MM.1S (cell line): ENCODE data around the gene RNF150.

Experiments used
- DNase-seq: peaks from one replicate; pipeline ENCODE4 v3.0.0-alpha.2; 2015
- H2AFZ ChIP-seq: fragments of 300-600 bp; sonication (generic); 2 replicates; pipeline ENCODE4 v1.6.0; 2016; ENCODE audit warnings: antibody characterized with exemption, low read length
- H3F3A ChIP-seq: fragments of 300-600 bp; sonication (generic); 2 replicates; pipeline ENCODE4 v1.6.1; 2016; ENCODE audit warnings: mild to moderate bottlenecking, antibody characterized with exemption, low read length, moderate library complexity, mixed read lengths; ENCODE audit not compliant: insufficient read depth
- H3K27ac ChIP-seq: fragments of 300-600 bp; sonication (generic); 2 replicates; pipeline ENCODE4 v1.5.1; 2016; ENCODE audit warnings: mild to moderate bottlenecking, low read length
- H3K27me3 ChIP-seq: fragments of 300-600 bp; sonication (generic); replicated peaks from 2 replicates; pipeline ENCODE4 v1.6.0; 2016; ENCODE audit warnings: low read length; ENCODE audit not compliant: insufficient read depth
- H3K36me3 ChIP-seq: fragments of 300-600 bp; sonication (generic); replicated peaks from 2 replicates; pipeline ENCODE4 v1.6.1; 2016; ENCODE audit warnings: mild to moderate bottlenecking, low read length, mixed read lengths; ENCODE audit not compliant: insufficient read depth
- H3K4me1 ChIP-seq: fragments of 300-600 bp; sonication (generic); 2 replicates; pipeline ENCODE4 v1.6.1; 2016; ENCODE audit warnings: low read length, mixed read lengths
- H3K4me2 ChIP-seq: fragments of 300-600 bp; sonication (generic); 2 replicates; pipeline ENCODE4 v1.6.0; 2016; ENCODE audit warnings: low read depth, low read length
- H3K4me3 ChIP-seq: fragments of 300-600 bp; sonication (generic); 2 replicates; pipeline ENCODE4 v1.5.1; 2016; ENCODE audit warnings: low read length, mixed read lengths
- H3K79me2 ChIP-seq: fragments of 300-600 bp; sonication (generic); 2 replicates; pipeline ENCODE4 v1.6.1; 2016; ENCODE audit warnings: mixed run types, low read length, mixed read lengths
- H3K9ac ChIP-seq: fragments of 300-600 bp; sonication (generic); 2 replicates; pipeline ENCODE4 v1.6.1; 2016; ENCODE audit warnings: low read length, mixed read lengths
- H3K9me2 ChIP-seq: fragments of 300-600 bp; sonication (generic); replicated peaks from 2 replicates; pipeline ENCODE4 v1.6.1; 2016; ENCODE audit warnings: mild to moderate bottlenecking, low read length, mixed read lengths; ENCODE audit not compliant: insufficient read depth
- H3K9me3 ChIP-seq: fragments of 300-600 bp; sonication (generic); replicated peaks from 2 replicates; pipeline ENCODE4 v1.6.1; 2016; ENCODE audit warnings: mild to moderate bottlenecking, low read length, mixed read lengths; ENCODE audit not compliant: insufficient read depth
- H4K20me1 ChIP-seq: fragments of 300-600 bp; sonication (generic); 2 replicates; pipeline ENCODE4 v1.6.1; 2016; ENCODE audit warnings: mild to moderate bottlenecking, low read length, moderate library complexity, mixed read lengths; ENCODE audit not compliant: insufficient read depth
- EZH2 ChIP-seq: fragments of 300-600 bp; sonication (generic); optimal IDR thresholded peaks from 2 replicates; pipeline ENCODE3; 2017; ENCODE audit warnings: low read depth, mild to moderate bottlenecking, antibody characterized with exemption, low read length, mixed read lengths
- EZH2phosphoT487 ChIP-seq: fragments of 300-600 bp; sonication (generic); IDR thresholded peaks from 2 replicates; pipeline ENCODE4 v1.6.1; 2018; ENCODE audit warnings: antibody characterized with exemption, low read length
- TF ChIP-seq, protein P1 (sequence below): fragments of 300-600 bp; sonication (generic); IDR thresholded peaks from 2 replicates; pipeline ENCODE4 v1.5.1; 2016; ENCODE audit warnings: antibody characterized with exemption, low read length, mixed read lengths

The RNF150 gene

DNA sequence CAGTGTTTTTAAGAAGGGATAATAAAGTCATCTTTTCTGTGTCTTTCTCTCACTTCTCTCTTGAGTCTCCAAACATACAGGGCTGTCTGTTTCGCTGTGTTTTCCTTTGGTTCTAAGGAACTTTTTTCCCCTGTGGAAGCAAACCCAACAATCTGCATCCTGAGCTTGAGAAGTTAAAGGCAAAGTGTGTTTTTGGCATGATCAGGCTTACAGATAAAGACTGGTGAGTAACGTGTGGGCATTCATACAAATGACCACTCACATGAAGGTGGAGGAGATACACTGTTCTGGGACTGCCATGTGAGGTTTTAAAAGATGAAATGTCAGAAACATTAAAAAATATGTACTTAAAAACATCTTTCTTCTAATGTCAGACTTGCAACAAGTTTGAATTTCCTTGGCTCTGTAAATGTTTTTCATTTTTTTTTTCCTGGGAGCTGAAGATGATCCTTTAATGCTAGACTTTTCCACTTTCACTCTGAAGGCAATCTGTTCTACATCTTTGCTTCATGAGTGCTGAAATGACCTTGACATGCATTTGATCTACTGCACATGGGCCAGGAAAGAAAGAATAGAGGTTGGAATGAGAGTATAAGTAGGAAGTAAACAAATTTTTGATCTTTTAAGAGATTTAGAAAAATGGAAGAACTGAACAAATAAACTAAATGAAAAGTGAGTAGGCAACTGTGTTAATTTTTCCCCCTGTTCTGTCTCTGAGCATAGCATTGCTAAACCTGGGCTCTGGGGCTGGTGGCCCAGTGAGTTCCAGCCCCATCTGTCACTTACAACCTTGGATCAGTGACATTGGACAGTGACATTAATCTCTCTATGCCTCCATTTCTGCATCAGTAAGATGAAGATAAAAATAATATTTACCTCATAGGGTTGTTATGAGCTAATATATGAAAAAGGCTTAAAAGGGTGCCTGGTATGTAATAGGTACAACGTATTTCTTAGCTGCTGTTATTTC, 226.0 kb downstream of the RNF150 start:
- no peak for DNase-seq
- no peak overlapping the region for H3K27ac ChIP-seq
- H3K27me3 ChIP-seq, result no peaks in the 10 kb centered on the region
- H3K9me2 ChIP-seq, result no peaks in the 10 kb centered on the region
- no peak overlapping the region for H3K9ac ChIP-seq
- H3F3A ChIP-seq, result no peaks in the 10 kb centered on the region
- H4K20me1 ChIP-seq, result no peaks in the 10 kb centered on the region
- H3K36me3 ChIP-seq, result no peaks in the 10 kb centered on the region
- no peaks in the 10 kb centered on the region for H3K4me1 ChIP-seq
- H2AFZ ChIP-seq, result no peak overlapping the region
- H3K79me2 ChIP-seq, result no peaks in the 10 kb centered on the region
- no peaks in the 10 kb centered on the region for H3K9me3 ChIP-seq
- no peak overlapping the region for H3K4me3 ChIP-seq
- TF ChIP-seq, protein P1, sequence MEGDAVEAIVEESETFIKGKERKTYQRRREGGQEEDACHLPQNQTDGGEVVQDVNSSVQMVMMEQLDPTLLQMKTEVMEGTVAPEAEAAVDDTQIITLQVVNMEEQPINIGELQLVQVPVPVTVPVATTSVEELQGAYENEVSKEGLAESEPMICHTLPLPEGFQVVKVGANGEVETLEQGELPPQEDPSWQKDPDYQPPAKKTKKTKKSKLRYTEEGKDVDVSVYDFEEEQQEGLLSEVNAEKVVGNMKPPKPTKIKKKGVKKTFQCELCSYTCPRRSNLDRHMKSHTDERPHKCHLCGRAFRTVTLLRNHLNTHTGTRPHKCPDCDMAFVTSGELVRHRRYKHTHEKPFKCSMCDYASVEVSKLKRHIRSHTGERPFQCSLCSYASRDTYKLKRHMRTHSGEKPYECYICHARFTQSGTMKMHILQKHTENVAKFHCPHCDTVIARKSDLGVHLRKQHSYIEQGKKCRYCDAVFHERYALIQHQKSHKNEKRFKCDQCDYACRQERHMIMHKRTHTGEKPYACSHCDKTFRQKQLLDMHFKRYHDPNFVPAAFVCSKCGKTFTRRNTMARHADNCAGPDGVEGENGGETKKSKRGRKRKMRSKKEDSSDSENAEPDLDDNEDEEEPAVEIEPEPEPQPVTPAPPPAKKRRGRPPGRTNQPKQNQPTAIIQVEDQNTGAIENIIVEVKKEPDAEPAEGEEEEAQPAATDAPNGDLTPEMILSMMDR, result no peak
- no peak for TF ChIP-seq EZH2phosphoT487
- TF ChIP-seq EZH2, result no peak
- H3K4me2 ChIP-seq, result no peak overlapping the region

DNA sequence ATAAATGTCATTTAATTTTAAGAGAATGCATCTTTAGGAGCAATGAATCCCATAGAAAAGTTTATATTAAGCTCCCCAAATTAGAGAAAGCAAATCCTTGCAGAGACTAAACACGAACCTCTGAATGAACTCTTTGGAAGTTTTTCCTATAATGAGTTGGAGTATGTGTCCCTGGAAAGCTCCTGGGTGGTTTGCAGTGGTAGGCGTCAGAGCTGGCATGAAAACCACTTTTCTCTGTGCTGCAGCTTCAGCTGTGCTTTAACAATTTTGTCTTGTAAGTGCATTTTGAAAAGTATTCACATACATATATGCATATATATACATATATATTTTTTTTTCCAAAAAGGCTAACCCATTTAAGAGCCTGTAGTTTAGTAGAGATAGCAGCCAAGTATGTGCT, 228.4 kb downstream of the RNF150 start:
- Histone ChIP-seq H3K4me2 (no peak overlapping the region), H3K9me3 (no peaks in the 10 kb centered on the region), H3K4me1 (no peaks in the 10 kb centered on the region), H3K9me2 (no peaks in the 10 kb centered on the region), H3K9ac (no peak overlapping the region), H3K36me3 (no peaks in the 10 kb centered on the region), H4K20me1 (no peaks in the 10 kb centered on the region), H3K4me3 (no peak overlapping the region), H3K27ac (no peak overlapping the region), H3K27me3 (no peaks in the 10 kb centered on the region), H2AFZ (no peak overlapping the region), H3K79me2 (no peaks in the 10 kb centered on the region), H3F3A (no peaks in the 10 kb centered on the region)
- no peak for TF ChIP-seq EZH2phosphoT487
- TF ChIP-seq EZH2, result no peak
- TF ChIP-seq, protein P1, result no peak
- no peak for DNase-seq

DNA sequence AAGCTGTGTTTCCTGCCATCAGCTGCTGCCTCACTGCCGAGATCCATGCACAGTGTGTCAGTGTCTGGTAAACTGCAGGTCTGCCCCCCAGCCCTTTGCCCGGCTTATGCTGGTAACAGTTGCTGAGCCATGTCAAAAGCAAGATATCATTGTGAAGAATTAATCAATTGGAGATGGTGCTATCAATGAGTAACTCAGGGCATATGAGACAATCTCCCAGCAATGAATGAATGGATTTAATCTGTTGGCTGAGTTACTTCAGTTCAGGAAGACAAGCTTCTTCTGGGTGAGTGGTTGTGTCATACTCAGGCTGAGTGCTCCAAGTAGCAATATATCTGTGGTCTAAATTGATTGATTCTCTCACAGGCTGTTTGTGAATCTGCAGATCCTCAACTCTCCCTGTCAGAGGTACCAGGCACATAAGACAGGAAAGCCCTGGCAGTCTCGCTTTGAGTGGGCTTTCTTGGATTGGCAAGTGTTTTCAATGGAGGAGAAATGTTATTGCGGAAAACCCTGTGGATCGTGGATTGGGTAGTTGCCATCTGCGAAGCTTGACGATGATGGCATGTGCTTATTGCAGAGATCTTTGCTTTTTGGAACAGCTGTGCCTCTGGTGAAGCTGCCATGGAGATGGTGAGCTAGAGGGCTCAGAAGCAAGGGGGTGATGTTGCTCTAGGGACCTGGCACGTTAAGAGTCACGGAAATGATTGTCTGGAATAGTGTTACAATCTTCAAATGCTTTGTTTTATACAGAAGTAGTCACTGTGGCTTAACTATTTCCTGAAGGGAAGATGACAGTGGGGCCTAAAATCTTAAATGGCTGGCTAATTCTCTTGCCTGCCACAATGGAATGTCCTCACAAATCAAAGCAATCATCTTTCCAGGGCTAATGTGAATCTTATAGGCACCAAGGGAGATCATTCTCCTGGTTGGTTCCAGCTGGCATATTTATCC, 229.5 kb downstream of the RNF150 start:
- TF ChIP-seq, protein P1, result no peak
- TF ChIP-seq EZH2, result no peak
- no peak for TF ChIP-seq EZH2phosphoT487
- H3K9me2 ChIP-seq, result no peaks in the 10 kb centered on the region
- H3K9ac ChIP-seq, result no peak overlapping the region
- H2AFZ ChIP-seq, result no peak overlapping the region
- no peak overlapping the region for H3K27ac ChIP-seq
- DNase-seq, result no peak
- H3K79me2 ChIP-seq, result no peaks in the 10 kb centered on the region
- no peaks in the 10 kb centered on the region for H3K27me3 ChIP-seq
- H3F3A ChIP-seq, result no peaks in the 10 kb centered on the region
- H4K20me1 ChIP-seq, result no peaks in the 10 kb centered on the region
- no peaks in the 10 kb centered on the region for H3K36me3 ChIP-seq
- H3K4me2 ChIP-seq, result no peak overlapping the region
- no peak overlapping the region for H3K4me3 ChIP-seq
- H3K9me3 ChIP-seq, result no peaks in the 10 kb centered on the region
- no peaks in the 10 kb centered on the region for H3K4me1 ChIP-seq
